Measurements from ENCODE around the gene UBXN6.

UBXN6 gene

GRCh38 chr19:4413588-4413987, 44.0 kb downstream of the UBXN6 start:
- no peak for TF ChIP-seq NFIC (IDR thresholded peaks at IDR 0.05)
- no peak for TF ChIP-seq YY1 (IDR thresholded peaks at IDR 0.05; ENCODE audit: low read depth)
- no peak for TF ChIP-seq TEAD4 (IDR thresholded peaks at IDR 0.05)

- no peak for TF ChIP-seq RAD21 (IDR thresholded peaks at IDR 0.05; ENCODE audit: low read depth)
- no peak for TF ChIP-seq NFIC (IDR thresholded peaks at IDR 0.05)
- TF ChIP-seq YY1 (IDR thresholded peaks at IDR 0.05; ENCODE audit: low read depth) = no peak
- TF ChIP-seq CREB1 (IDR thresholded peaks at IDR 0.05; ENCODE audit: low read depth) = no peak
Observed at GRCh38 chr19:4409123-4409933, 48.3 kb downstream of the UBXN6 start.

DNA sequence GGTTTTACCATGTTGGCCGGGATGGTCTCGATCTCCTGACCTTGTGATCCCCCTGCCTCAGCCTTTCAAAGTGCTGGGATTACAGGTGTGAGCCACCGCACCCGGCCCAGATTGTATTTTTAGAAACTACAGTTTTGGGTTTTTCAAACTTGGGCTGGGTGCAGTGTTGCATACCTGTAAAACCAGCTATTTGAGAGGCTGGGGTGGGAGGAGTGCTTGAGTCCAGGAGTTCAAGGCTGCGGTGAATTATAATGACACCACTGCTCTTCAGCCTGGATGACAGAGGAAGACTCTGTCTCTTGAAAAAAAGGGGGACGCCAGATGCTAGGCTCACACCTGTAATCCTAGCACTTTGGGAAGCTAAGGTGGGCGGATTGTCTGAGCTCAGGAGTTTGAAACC, 51.0 kb downstream of the UBXN6 start:
- TF ChIP-seq TCF12 (IDR thresholded peaks at IDR 0.05; ENCODE audit: low read depth) (no peak), NFIC (IDR thresholded peaks at IDR 0.05) (no peak), CEBPB (IDR thresholded peaks at IDR 0.05) (no peak), RAD21 (IDR thresholded peaks at IDR 0.05; ENCODE audit: low read depth) (no peak), YY1 (IDR thresholded peaks at IDR 0.05; ENCODE audit: low read depth) (no peak), TAF1 (IDR thresholded peaks at IDR 0.05; ENCODE audit: low read depth) (no peak), ZBTB7A (IDR thresholded peaks at IDR 0.05; ENCODE audit: low read depth) (no peak), REST (IDR thresholded peaks at IDR 0.05; ENCODE audit: low read depth) (no peak), TEAD4 (IDR thresholded peaks at IDR 0.05) (no peak), CREB1 (IDR thresholded peaks at IDR 0.05; ENCODE audit: low read depth) (no peak), USF1 (IDR thresholded peaks at IDR 0.05) (no peak), EGR1 (IDR thresholded peaks at IDR 0.05) (no peak), EP300 (IDR thresholded peaks at IDR 0.05; ENCODE audit: borderline replicate concordance) (no peak), FOXM1 (IDR thresholded peaks at IDR 0.05; ENCODE audit: borderline replicate concordance, low read depth) (no peak)
- TF ChIP-seq, protein P1, sequence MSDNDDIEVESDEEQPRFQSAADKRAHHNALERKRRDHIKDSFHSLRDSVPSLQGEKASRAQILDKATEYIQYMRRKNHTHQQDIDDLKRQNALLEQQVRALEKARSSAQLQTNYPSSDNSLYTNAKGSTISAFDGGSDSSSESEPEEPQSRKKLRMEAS (IDR thresholded peaks at IDR 0.05) = no peak

DNA sequence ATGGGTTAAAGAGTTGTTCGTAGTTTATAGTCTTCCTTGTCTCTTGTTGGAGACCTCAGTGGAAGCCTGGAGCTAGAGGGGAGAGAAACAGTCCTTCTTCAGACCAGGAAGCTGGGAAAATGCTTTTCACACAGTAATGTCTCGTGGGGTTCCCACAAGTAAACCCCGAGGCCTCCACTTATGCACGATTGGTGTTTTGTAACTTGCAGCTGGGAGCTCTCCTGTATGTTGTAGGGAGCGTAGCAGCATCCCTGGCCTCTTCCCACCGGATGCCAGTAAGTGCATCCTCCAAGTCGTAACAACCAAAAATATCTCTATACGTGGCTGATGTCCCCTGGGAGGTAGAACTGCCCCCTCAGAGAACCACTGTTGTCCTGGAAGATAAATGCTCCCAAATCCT, 51.6 kb downstream of the UBXN6 start:
- TF ChIP-seq YY1 (IDR thresholded peaks at IDR 0.05; ENCODE audit: low read depth) (no peak), USF1 (IDR thresholded peaks at IDR 0.05) (no peak), ZBTB7A (IDR thresholded peaks at IDR 0.05; ENCODE audit: low read depth) (no peak), CREB1 (IDR thresholded peaks at IDR 0.05; ENCODE audit: low read depth) (no peak), TAF1 (IDR thresholded peaks at IDR 0.05; ENCODE audit: low read depth) (no peak), CEBPB (IDR thresholded peaks at IDR 0.05) (no peak), RAD21 (IDR thresholded peaks at IDR 0.05; ENCODE audit: low read depth) (no peak), NFIC (IDR thresholded peaks at IDR 0.05) (no peak), FOXM1 (IDR thresholded peaks at IDR 0.05; ENCODE audit: borderline replicate concordance, low read depth) (no peak), EP300 (IDR thresholded peaks at IDR 0.05; ENCODE audit: borderline replicate concordance) (no peak), TEAD4 (IDR thresholded peaks at IDR 0.05) (no peak), REST (IDR thresholded peaks at IDR 0.05; ENCODE audit: low read depth) (no peak), EGR1 (IDR thresholded peaks at IDR 0.05) (no peak)
- TF ChIP-seq, protein P1 (IDR thresholded peaks at IDR 0.05) = no peak

DNA sequence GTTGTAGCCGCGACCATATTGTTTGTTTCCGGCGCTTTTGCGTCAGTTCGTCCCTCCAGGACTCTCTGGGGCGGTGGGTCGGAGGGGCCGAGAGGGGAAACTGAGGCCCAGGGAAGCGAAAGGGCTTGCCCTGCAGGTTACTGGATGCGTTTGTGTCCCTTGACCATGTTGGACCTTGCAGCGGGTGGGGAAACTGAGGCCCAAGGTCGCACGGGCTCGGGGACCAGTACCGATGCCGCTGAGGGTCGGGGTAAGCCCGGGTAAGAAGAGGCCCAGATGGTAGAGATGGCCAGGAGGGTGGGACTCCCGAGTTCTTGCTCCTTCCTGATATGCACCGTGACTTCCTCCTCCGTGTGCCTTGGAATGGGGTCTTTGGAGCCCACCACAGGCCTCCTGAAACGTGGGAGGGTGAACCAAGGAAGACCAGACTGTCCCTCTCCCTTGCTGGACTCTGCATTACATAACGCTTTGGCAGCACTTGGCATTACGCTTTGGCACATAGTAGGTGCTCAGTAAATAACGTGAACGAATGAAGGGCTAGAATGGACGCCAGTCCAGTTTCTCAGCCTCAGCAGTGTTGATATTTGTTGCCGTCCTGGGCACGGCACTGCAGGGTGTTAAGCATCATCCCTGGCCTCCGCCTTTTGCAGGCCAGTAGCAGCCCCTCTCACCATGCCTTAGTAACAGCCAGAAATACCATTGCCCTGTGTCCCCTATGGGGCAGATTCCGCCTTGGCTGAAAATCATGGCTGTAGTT, 54.4 kb downstream of the UBXN6 start:
- TF ChIP-seq REST (IDR thresholded peaks at IDR 0.05; ENCODE audit: low read depth) (no peak), EP300 (IDR thresholded peaks at IDR 0.05; ENCODE audit: borderline replicate concordance) (no peak)
